ENCODE measurements around the gene FRY.

GRCh38 chr13:32316501-32316900, 284.9 kb downstream of the FRY start:
- TF ChIP-seq CTCF (IDR thresholded peaks at IDR 0.05) (no peak), POLR2A (IDR thresholded peaks at IDR 0.05) (no peak), POLR2AphosphoS5 (IDR thresholded peaks at IDR 0.05) (no peak)
